Left cardiac atrium (tissue), 4 donors: ENCODE data around the gene SLC22A1. TPM values are rescaled to one million over a fixed set of nuclear protein-coding genes. Genes with fewer than 3 reads are reported as not detected.
A peak's percentile ranks its signal among the peaks of the same experiment; 100 is the strongest.
"Not testable (repeated sequence)": the region's sequence is repeated elsewhere in the genome, so short reads cannot be mapped to it uniquely, and the experiment has no call there.

Source experiments
- ATAC-seq, 2 donors: fragments of 200-7000 bp; cut with Tn5 transposase; one replicate each; pipeline ENCODE4 v1.9.1; 2020; ENCODE audit warnings: mild to moderate bottlenecking in 2 of 2, moderate library complexity in 2 of 2
- DNase-seq: peaks from one replicate; pipeline ENCODE4 v3.0.0-alpha.2; 2020
- intact Hi-C, 2 donors: fragments of 100-400 bp; cut with DNase I; formaldehyde crosslinking; loops; one replicate each; pipeline versions ENCODE4 v1.14.1 to v1.15.1; 2022 to 2023
- total RNA-seq, 2 donors: library from RNA; stranded (reverse); fragmentation: NEBNext Ultra II Directional; extraction: Animal tissue kit (Norgen Biotek cat#: 25700); gene quantifications; one replicate each; pipeline ENCODE4 v1.2.1, GENCODE V29; 2021
- donor health status: DM: no; HTN: yes; CAD: no.
- donor health status: DM: no; HTN: yes; CAD: no; lungs with severe emphysema.
- donor health status: DM: yes; HTN: yes; CAD: no.
- donor health status: Dilated cardiomyopathy.

Gene SLC22A1
- total RNA-seq, 2 donors from 2014 or later, result 0.38 to 1.1 TPM

- ATAC-seq, result no peak
- DNase-seq, result no peak
- intact Hi-C loops, result no loop called here
These were observed 12.1 kb downstream of the SLC22A1 start for GRCh38 chr6:160133441-160134336.

DNA sequence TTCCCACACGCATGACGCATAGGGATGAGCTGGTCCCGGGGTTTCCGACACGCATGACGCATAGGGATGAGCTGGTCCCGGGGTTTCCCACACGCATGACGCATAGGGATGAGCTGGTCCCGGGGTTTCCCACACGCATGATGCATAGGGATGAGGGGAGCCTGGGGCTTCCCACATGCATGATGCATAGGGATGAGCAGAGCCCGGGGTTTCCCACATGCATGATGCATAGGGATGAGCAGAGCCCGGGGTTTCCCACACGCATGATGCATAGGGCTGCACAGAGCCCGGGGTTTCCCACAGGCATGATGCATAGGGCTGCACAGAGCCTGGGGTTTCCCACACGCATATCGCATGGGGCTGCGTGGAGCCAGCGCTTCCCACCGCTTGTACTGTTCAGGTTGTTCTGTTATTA is 12.7 kb downstream of the SLC22A1 start:
- intact Hi-C loops, DNase-seq, ATAC-seq: not testable (repeated sequence)

DNA sequence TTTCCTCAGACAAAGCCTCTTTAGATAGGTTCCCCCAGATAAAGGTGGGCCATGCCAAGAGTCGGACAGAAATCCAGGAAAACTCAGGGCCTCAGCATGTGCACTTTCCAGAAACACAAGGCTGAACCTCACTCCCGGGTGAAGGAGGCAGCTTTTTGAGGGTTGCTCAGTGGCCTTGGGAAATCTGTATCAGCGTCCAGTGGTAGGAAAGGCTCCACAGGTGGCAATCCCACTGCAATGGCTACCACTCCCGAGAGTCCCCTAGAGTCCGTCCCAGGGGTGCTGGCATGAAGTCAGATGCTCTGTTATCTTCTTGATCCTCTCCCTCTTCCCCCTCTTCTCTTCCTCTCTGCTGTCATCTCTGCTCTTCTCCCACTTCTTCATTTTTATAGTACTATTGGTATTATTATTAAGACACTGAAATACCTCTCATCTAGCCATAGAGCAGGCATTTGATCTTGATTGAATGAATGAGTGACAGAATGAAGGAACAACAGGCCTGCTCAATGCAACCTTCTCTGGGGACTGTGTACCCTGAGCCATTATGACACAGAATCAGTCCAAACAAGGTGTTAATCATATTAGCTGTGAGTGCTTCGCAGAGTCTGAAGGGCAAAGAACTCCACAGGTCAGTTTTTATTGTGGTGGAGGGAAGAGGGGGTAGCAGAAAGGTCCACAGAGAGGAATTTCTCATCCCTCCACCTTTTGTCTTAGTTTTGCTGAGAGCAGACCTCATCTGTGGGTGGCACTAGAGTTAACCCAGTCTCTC is 13.3 kb downstream of the SLC22A1 start:
- DNase-seq, result no peak
- no peak for ATAC-seq
- intact Hi-C loops, result loop anchor here in 1 of 2 donors (5.0 kb wide), 1 partner anchor 322 kb away; no protein-coding TSS in a partner anchor

- DNase-seq, result no peak
- ATAC-seq, result no peak
- intact Hi-C loops, result loop anchor here in 1 of 2 donors (5.0 kb wide), 1 partner anchor 321 kb away; no protein-coding TSS in a partner anchor
These were observed 14.5 kb downstream of the SLC22A1 start for GRCh38 chr6:160135907-160136655.

GRCh38 chr6:160137130-160137988 is 15.7 kb downstream of the SLC22A1 start:
- no peak for ATAC-seq

DNA sequence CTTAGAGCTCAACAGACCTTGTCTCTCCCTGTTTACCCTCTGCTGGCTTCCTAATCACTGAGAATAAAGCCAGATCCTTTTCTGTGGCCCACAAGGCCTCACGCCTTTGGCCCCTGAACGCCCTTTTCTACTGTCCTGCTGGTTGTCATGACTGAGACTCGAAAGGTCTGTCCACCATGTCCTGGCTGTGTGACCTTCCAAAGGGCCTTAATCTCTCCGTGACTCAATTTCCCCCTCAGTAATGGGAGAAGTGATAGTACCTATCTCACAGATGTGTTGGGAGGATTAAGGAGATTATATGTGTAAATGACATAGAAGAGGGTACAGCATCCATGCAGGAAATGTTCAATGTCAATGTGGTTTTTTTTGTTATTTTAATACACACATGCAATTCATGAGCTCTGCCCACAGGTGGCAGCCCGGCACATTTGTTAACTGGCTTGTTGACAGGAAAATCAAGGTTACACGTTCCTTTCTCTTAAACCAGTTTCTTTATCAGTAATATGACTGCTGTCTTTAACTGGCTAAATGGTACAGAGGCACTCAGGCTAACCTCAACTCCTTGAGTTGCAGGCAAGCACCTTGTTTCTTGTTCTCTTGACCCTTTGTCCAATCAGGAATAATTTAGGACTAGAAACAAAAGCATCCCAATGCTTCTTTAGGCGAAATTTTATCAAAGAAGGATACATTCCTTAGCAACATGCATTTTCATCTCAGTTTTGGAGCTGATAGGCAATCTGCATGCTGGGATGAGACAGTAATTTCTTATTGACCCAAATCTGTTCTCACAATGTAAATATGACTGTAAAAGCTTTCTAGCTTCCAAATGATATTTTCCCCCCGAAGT is 16.6 kb downstream of the SLC22A1 start:
- intact Hi-C loops, result loop anchor here (1.0 to 5.0 kb wide), 2 partner anchors 318 to 319 kb away; no protein-coding TSS in a partner anchor
- peak; percentile 52 to 69 for ATAC-seq
- DNase-seq, result no peak

More at GRCh38 chr6:160137130-160137988, 15.7 kb downstream of the SLC22A1 start:
- no peak for DNase-seq
- intact Hi-C loops, result loop anchor here in 1 of 2 donors (5.0 kb wide), 1 partner anchor 320 kb away; no protein-coding TSS in a partner anchor

GRCh38 chr6:160138839-160139419 is 17.3 kb downstream of the SLC22A1 start:
- intact Hi-C loops, result loop anchor here (1.0 to 5.0 kb wide), 2 partner anchors 317 to 318 kb away; no protein-coding TSS in a partner anchor
- DNase-seq, result no peak
- ATAC-seq, result no peak

DNA sequence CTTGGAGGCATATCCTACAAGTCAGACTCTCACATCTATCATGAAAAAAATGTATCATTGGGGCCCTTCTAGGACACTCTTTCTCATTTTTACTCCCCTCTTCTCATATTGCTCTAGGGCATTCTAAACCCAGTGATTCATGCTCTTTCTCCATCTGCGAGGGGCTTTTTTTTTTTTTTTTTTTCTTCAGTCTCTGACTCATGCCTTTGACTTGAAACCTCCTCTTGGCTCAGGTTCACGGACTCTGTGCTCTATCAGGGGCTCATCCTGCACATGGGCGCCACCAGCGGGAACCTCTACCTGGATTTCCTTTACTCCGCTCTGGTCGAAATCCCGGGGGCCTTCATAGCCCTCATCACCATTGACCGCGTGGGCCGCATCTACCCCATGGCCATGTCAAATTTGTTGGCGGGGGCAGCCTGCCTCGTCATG is 17.8 kb downstream of the SLC22A1 start:
- ATAC-seq (peak in 1 of 2 donors; percentile 32), DNase-seq (no peak)
- intact Hi-C loops, result loop anchor here in 1 of 2 donors (5.0 kb wide), 1 partner anchor 318 kb away; no protein-coding TSS in a partner anchor

DNA sequence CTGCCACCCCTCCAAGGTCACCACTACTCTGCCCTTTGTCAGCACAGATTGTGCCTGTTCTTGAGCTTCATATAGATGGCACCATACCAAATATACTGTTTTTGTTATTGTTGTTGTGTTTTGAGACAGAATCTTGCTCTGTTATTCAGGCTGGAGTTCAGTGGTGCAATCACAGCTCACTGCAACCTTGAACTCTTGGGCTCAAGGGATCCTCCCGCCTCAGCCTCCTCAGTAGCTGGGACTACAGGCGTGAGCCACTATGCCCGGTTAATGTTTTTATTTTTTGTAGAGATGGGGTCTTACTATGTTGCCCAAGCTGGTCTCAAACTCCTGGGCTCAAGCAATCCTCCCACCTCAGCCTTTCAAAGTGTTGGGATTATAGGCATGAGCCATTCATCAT is 18.9 kb downstream of the SLC22A1 start:
- ATAC-seq, intact Hi-C loops, DNase-seq: not testable (repeated sequence)

DNA sequence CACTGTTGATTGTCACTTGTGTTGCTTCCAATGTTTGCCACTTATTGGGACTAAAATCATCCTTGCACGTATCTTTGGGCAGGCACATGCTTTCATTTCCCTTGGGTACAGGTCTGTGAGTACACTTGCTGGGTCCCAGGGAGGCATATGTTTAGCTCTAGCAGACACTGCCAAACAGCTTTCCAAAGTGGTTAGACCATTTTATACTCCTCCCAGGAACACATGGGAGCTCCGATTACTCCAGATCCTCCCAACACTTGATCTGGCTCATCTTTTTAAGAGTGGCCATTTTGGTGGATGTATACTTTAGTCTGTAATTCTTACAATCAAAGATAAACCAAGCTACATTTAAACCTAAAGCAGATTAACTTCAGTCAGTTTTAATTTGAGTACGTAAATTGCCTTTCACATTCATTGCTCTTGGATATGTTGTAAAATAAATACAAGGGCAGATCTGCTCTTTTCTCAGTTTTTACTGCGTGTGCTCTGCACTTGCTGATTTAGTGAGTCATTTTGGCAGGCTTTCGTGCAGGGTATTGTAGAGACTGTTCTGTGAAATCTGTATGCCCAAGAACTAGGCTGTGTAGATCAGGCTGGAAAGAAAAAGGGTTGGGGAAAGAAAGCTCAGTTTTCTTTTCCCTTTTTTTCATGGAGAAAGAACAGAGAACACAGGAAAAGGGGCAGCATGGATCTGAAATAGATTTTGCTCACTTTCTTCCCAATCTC is 19.5 kb downstream of the SLC22A1 start:
- peak in 1 of 2 donors; percentile 74 for ATAC-seq
- intact Hi-C loops, result no loop called here
- DNase-seq, result no peak

DNA sequence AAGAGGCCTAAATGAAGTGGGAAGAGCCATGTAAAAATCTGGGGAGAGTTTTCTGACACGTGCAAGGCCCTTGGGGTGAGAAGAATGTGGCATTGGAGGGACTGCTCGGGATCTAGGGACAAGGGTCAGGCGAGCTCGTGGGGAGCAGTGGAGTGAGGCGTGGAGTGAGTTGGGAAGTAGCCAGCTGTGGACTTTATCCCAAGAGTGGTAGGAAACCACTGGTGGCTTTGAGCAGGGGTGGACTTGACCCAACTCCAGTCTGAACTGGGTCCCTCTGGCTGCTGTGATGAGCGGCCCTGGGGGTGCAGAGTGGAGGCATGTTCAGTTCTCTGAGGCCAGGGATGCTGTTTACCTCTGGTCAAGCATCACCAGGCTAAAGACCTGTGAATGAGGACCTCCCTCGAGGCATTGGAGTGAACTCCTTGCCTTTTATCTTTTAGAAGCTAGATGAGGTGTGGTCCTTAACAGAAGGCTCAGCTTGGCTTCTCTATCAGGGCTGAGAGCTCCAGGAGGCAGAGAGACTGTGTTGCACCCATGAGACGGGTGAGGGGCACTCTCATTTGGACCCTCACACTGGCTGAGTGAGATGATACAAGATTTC is 20.6 kb downstream of the SLC22A1 start:
- DNase-seq (no peak), ATAC-seq (no peak)
- intact Hi-C loops, result no loop called here

DNA sequence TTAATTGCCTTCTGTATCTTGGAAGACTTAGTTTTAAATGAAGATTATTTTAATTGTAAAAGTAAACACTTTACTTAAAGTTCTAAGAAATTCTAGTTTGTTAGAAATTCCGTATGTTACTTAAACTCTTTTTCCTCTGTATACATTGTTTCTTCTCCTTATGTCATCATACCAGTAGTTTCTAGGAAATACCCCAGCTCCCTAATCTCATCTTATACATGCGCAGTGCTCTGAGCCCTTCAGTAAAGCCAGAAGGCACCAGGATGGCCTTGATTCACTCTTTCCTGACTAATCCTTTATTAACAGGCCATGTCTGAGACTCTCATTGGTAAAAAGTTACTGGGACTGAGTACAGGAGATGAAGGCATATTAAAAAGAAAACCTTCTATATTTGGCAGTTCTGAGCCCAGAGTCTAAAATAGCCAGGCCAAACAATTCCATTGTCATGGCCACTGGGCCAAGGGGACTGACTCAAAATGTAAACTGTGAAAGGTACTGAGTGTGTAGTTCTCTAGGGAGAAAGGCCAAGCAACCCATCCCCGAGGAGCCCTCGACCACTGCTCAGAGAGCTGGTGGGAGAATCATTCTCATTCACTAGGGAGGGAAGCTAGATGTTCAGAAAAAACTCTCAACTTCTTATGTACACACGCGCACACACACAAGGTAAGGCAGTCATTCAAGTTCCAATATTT is 25.0 kb downstream of the SLC22A1 start:
- intact Hi-C loops, result no loop called here
- DNase-seq (no peak), ATAC-seq (no peak)

- ATAC-seq, result no peak
- intact Hi-C loops, result no loop called here
- DNase-seq, result no peak
These were observed 25.5 kb downstream of the SLC22A1 start for GRCh38 chr6:160147146-160147536.

DNA sequence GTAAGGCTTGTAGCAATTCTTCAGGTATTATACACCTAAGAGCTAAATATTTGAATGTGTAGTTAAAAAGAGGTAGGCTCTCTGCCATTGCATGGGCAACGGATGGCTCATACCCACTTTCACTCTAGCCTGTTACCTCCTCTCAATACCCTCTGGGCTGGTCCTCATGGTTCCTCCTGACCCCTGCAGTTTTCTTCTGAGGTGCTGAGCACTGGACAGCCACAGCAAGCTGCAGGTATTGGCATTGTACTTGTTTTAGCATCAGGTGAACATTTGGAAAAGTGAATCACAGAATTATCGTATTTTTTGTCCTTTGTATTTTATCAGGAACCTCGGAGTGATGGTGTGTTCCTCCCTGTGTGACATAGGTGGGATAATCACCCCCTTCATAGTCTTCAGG is 32.9 kb downstream of the SLC22A1 start:
- intact Hi-C loops, result no loop called here
- DNase-seq (no peak), ATAC-seq (no peak)

DNA sequence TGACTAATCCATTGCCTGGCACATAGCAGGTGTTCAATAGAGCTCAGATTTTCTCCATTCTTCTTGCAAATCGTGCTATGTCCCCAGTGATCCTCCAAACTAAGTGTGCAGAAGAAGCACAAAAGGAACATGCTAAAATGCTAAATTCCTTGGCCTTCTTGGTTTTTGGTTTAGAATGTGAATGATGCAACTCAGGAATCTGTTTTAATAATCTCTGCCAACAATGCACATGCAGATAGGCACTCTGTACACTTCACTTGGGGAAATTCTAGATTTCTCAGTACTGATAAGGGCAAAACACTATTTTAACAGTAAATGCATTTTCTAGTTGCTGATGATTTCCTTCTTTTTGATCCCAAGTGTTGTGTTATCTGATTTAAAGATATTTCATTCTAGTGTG is 35.2 kb downstream of the SLC22A1 start:
- no peak for DNase-seq
- no peak for ATAC-seq
- intact Hi-C loops, result no loop called here
